A673 (cell line): ENCODE measurements around the gene JAKMIP1. TPM values are rescaled to one million over a fixed set of nuclear protein-coding genes. Genes with fewer than 3 reads are reported as not detected.

Experiments used
- BruUV-seq: library from RNA; stranded (reverse); fragments of 400-500 nt; replicated peaks from 2 replicates; lab custom pipeline; 2021; lab: Mats Ljungman, UMichigan
- CTCF ChIA-PET: fragments of 300-600 bp; sonication (Branson Sonifier 250); formaldehyde crosslinking; loops from one replicate; lab custom pipeline; 2022; ENCODE audit warnings: antibody characterized with exemption; lab: Charles Lee
- POLR2A ChIA-PET: fragments of 300-600 bp; sonication (Branson Sonifier 250); formaldehyde crosslinking; loops from one replicate; lab custom pipeline; 2022; ENCODE audit warnings: antibody characterized with exemption; ENCODE audit not compliant: low non-redundant PET; lab: Charles Lee
- DNase-seq: peaks from one replicate; pipeline ENCODE4 v3.0.0-alpha.2; 2015; ENCODE audit warnings: low spot score
- H3K27ac ChIP-seq: fragments of 200-600 bp; sonication (generic); 2 replicates; pipeline ENCODE4 v1.5.1; 2016; ENCODE audit warnings: mixed run types, low read depth, mild to moderate bottlenecking, mixed read lengths, antibody characterized with exemption, low read length; ENCODE audit not compliant: poor library complexity, severe bottlenecking
- H3K27me3 ChIP-seq: fragments of 200-600 bp; sonication (generic); replicated peaks from 2 replicates; pipeline ENCODE4 v1.6.1; 2017; ENCODE audit warnings: mixed run types, low read depth, mild to moderate bottlenecking, mixed read lengths, antibody characterized with exemption, low read length; ENCODE audit not compliant: insufficient read depth, poor library complexity
- H3K36me3 ChIP-seq: fragments of 200-600 bp; sonication (generic); 2 replicates; pipeline ENCODE4 v1.6.1; 2016; ENCODE audit warnings: mixed run types, mild to moderate bottlenecking, mixed read lengths, antibody characterized with exemption, low read length; ENCODE audit not compliant: insufficient read depth, poor library complexity, severe bottlenecking
- H3K4me1 ChIP-seq: fragments of 200-600 bp; sonication (generic); 2 replicates; pipeline ENCODE4 v1.6.1; 2017; ENCODE audit warnings: mixed run types, mild to moderate bottlenecking, mixed read lengths, antibody characterized with exemption, low read length; ENCODE audit not compliant: insufficient read depth, poor library complexity, severe bottlenecking
- H3K4me3 ChIP-seq: fragments of 200-600 bp; sonication (generic); 2 replicates; pipeline ENCODE4 v1.5.1; 2016; ENCODE audit warnings: low read depth, mixed run types, mild to moderate bottlenecking, mixed read lengths, low read length; ENCODE audit not compliant: poor library complexity, severe bottlenecking
- H3K9me3 ChIP-seq: fragments of 200-600 bp; sonication (generic); 2 replicates; pipeline ENCODE4 v1.6.1; 2016; ENCODE audit warnings: mixed run types, low read depth, mild to moderate bottlenecking, mixed read lengths, antibody characterized with exemption, low read length; ENCODE audit not compliant: poor library complexity, severe bottlenecking
- EZH2 ChIP-seq: fragments of 200-600 bp; sonication (generic); IDR thresholded peaks from 2 replicates; pipeline ENCODE4 v1.6.1; 2017; ENCODE audit warnings: borderline replicate concordance, low read depth, mild to moderate bottlenecking, mixed read lengths, antibody characterized with exemption, low read length; ENCODE audit not compliant: poor library complexity, severe bottlenecking
- intact Hi-C: fragments of 100-400 bp; cut with micrococcal nuclease; formaldehyde crosslinking; loops from one replicate; pipeline ENCODE4 v1.10.0; 2022; ENCODE audit not compliant: unreplicated experiment
- total RNA-seq: library from RNA; stranded (reverse); gene quantifications from 2 replicates; pipeline ENCODE4 v1.2.3, GENCODE V29; 2021
- TF ChIP-seq, protein P1 (sequence below): fragments of 300-800, 200-600 bp; sonication (generic); conservative IDR thresholded peaks from 2 replicates; pipeline ENCODE4 v1.5.1; 2017; ENCODE audit warnings: low read depth, mild to moderate bottlenecking, antibody characterized with exemption, low read length, moderate library complexity, mixed read lengths

Gene JAKMIP1
- total RNA-seq, 1 experiment from 2014 or later: not detected

DNA sequence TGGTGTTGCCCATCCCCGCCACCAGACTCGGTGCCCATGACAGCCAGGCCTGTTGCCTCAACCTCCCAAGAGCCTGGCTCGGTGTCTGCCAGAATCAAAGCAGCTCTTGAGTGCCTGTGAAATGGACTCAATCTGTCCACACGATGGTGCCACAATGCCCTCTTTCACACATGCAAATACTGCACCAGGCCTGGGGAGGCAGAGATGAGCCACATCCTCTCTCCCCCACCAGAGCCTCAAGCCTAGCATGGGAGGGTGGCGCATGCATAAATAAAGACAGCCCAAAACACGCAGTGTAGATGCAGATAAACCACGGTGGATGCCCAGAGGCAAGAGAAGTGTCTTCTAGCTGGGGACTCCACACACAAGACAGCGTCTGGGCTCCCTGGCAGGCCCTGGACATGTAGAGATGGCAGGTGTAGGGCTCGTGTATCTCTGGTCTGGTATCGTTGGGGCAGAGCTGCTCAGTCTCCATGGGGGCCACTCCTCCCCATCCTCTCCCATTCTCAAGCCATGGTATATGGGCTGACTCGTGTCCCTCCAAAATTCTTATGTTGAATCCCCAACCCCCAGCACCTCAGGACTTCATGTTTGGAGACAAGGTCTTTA, 65.6 kb downstream of the JAKMIP1 start:
- no TSS peak for BruUV-seq
- Histone ChIP-seq H3K36me3 (no peaks in the 10 kb centered on the region), H3K4me1 (no peaks in the 10 kb centered on the region), H3K4me3 (no peak overlapping the region), H3K9me3 (no peaks in the 10 kb centered on the region), H3K27me3 (peaks cover 5% of the 10 kb centered on the region), H3K27ac (no peak overlapping the region)
- no peak for TF ChIP-seq EZH2
- TF ChIP-seq, protein P1, sequence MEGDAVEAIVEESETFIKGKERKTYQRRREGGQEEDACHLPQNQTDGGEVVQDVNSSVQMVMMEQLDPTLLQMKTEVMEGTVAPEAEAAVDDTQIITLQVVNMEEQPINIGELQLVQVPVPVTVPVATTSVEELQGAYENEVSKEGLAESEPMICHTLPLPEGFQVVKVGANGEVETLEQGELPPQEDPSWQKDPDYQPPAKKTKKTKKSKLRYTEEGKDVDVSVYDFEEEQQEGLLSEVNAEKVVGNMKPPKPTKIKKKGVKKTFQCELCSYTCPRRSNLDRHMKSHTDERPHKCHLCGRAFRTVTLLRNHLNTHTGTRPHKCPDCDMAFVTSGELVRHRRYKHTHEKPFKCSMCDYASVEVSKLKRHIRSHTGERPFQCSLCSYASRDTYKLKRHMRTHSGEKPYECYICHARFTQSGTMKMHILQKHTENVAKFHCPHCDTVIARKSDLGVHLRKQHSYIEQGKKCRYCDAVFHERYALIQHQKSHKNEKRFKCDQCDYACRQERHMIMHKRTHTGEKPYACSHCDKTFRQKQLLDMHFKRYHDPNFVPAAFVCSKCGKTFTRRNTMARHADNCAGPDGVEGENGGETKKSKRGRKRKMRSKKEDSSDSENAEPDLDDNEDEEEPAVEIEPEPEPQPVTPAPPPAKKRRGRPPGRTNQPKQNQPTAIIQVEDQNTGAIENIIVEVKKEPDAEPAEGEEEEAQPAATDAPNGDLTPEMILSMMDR: 0 out of 2 replicates have a peak, but pooled peaks have one; percentile 18
- CTCF ChIA-PET: no interaction called here
- intact Hi-C loops: no loop called here
- peak; percentile 21 for DNase-seq
- POLR2A ChIA-PET: no interaction called here

DNA sequence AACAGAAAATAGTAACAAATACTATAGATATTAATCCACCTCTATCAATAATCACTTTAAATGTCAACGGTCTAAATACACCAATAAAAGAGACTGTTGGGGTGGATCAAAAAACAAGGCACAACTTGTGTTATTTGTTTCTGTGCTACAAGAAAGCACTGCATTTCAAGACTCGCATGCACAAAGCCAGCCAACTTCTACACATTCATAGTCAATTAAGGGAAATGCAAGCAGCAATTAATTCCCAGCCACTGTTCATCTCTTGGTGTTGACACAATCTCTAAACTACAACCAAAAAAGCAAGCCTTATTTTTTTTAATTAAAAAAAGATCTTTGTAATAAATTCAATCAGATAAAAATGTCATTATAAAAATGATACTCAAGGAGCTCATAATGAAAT, 67.6 kb downstream of the JAKMIP1 start:
- CTCF ChIA-PET: no interaction called here

DNA sequence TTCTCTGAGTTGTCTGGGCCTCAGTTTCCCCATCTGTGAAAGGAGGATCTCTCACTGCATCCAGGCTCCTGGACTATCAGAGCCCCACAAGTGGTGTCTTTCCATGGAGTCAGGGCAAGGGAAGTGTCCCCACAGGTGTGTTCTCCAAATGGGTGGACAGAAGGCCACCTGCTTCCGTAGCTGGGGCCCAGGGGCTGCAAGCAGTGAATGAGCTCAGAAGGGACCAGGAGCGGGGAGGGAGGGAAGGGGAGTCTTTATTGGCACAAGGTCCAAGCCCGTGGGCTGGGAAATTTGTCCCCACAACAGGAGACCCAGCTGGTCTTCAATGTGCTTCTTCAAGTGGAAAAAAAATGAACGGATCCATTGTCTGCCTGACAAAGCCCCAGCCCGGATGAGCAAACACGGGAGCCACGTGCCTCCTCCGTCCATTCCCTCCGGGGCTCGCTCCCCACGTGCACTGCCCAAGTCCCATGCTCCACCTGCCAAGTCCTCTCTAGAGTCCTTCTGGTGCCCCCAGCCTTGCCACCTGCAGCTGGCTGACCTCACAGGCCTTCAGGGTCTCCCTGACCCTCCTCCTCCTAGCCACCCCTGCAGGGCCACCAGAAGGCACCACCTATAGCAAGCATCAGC, 72.0 kb downstream of the JAKMIP1 start:
- TF ChIP-seq, protein P1: no peak
- TF ChIP-seq EZH2: no peak
- ChIA-PET POLR2A (no interaction called here), CTCF (no interaction called here)
- no peak for DNase-seq
- H3K4me3 ChIP-seq: no peak overlapping the region
- H3K9me3 ChIP-seq: no peaks in the 10 kb centered on the region
- peaks cover 10% of the 10 kb centered on the region for H3K27me3 ChIP-seq
- intact Hi-C loops: no loop called here
- H3K27ac ChIP-seq: no peak overlapping the region
- H3K4me1 ChIP-seq: no peaks in the 10 kb centered on the region
- no peaks in the 10 kb centered on the region for H3K36me3 ChIP-seq
- BruUV-seq: no TSS peak

More for the DNA sequence above, 67.6 kb downstream of the JAKMIP1 start:
- Histone ChIP-seq H3K4me1 (no peaks in the 10 kb centered on the region), H3K27me3 (peaks cover 10% of the 10 kb centered on the region), H3K9me3 (no peaks in the 10 kb centered on the region), H3K4me3 (no peak overlapping the region), H3K27ac (no peak overlapping the region), H3K36me3 (no peaks in the 10 kb centered on the region)
- POLR2A ChIA-PET: no interaction called here
- intact Hi-C loops: no loop called here
- no peak for DNase-seq
- no peak for TF ChIP-seq EZH2
- TF ChIP-seq, protein P1: no peak
- BruUV-seq: no TSS peak
